ENCODE data around the gene AQP1.

The AQP1 gene

GRCh38 chr7:30886608-30887011 is 25.0 kb upstream of the AQP1 start:
- DNase-seq, result no peak

- no peak for DNase-seq
Measured at GRCh38 chr7:30887464-30887872, 24.2 kb upstream of the AQP1 start.

- no peak for DNase-seq
Measured at GRCh38 chr7:30888747-30889146, 22.9 kb upstream of the AQP1 start.

- DNase-seq, result no peak
Measured at GRCh38 chr7:30890226-30890625, 21.4 kb upstream of the AQP1 start.

GRCh38 chr7:30893357-30893756 is 18.3 kb upstream of the AQP1 start:
- DNase-seq, result no peak

GRCh38 chr7:30894009-30894408 is 17.6 kb upstream of the AQP1 start:
- no peak for DNase-seq

GRCh38 chr7:30894866-30895605 is 16.6 kb upstream of the AQP1 start:
- no peak for DNase-seq

- DNase-seq, result no peak
Measured at GRCh38 chr7:30896036-30896435, 15.6 kb upstream of the AQP1 start.

GRCh38 chr7:30896783-30897637 is 14.6 kb upstream of the AQP1 start:
- DNase-seq, result no peak

GRCh38 chr7:30897770-30898169 is 13.9 kb upstream of the AQP1 start:
- no peak for DNase-seq

GRCh38 chr7:30898411-30898810 is 13.2 kb upstream of the AQP1 start:
- DNase-seq, result no peak

GRCh38 chr7:30899066-30899465 is 12.6 kb upstream of the AQP1 start:
- DNase-seq, result no peak

GRCh38 chr7:30899630-30900029 is 12.0 kb upstream of the AQP1 start:
- DNase-seq, result no peak

GRCh38 chr7:30900053-30900452 is 11.6 kb upstream of the AQP1 start:
- no peak for DNase-seq

GRCh38 chr7:30900803-30901362 is 10.8 kb upstream of the AQP1 start:
- no peak for DNase-seq

- DNase-seq, result no peak
Measured at GRCh38 chr7:30901856-30902255, 9.8 kb upstream of the AQP1 start.

GRCh38 chr7:30902466-30902865 is 9.2 kb upstream of the AQP1 start:
- DNase-seq, result no peak

- no peak for DNase-seq
Measured at GRCh38 chr7:30903146-30903545, 8.5 kb upstream of the AQP1 start.

- no peak for DNase-seq
Measured at GRCh38 chr7:30904561-30904960, 7.1 kb upstream of the AQP1 start.

GRCh38 chr7:30905078-30906012 is 6.3 kb upstream of the AQP1 start:
- no peak for DNase-seq

GRCh38 chr7:30906014-30906413 is 5.6 kb upstream of the AQP1 start:
- DNase-seq, result no peak

- DNase-seq, result no peak
Measured at GRCh38 chr7:30906515-30907240, 5.0 kb upstream of the AQP1 start.
